Measurements from ENCODE around the gene XPNPEP2. TPM values are rescaled to one million over a fixed set of nuclear protein-coding genes. Genes with fewer than 3 reads are reported as not detected.
A peak's percentile ranks its signal among the peaks of the same experiment; 100 is the strongest.

Gene XPNPEP2
- total RNA-seq, 1 experiment from 2014 or later = not detected

DNA sequence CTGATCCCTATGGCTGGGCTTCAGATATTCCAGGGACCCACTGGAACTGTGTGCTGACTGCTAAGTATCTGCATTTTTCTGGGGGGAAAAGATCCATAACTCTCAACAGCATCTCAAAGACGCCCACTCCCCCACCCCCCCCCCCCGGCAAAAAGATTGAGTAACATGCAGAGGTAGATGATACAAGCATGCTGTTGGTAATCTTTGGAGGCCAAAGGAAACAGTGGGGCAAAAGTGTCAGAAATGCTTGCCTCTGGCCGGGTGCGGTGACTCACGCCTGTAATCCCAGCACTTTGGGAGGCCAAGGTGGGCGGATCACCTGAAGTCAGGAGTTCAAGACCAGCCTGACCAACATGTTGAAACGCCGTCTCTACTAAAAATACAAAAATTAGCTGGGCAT is 12.2 kb downstream of the XPNPEP2 start:
- Mint-ChIP-seq H3K36me3 (ENCODE audit: insufficient read depth, unreplicated experiment) (no peaks in the 10 kb centered on the region), H3K27ac (ENCODE audit: unreplicated experiment) (no peak overlapping the region), H3K4me3 (ENCODE audit: low read depth, unreplicated experiment) (no peak overlapping the region), H3K27me3 (ENCODE audit: unreplicated experiment) (peaks cover 34% of the 10 kb centered on the region), H3K9me3 (ENCODE audit: low read depth, unreplicated experiment) (no peaks in the 10 kb centered on the region), H3K4me1 (ENCODE audit: low read depth, unreplicated experiment) (no peaks in the 10 kb centered on the region)
- CTCF ChIA-PET = no interaction called here
- intact Hi-C loops (cut with micrococcal nuclease; ENCODE audit: unreplicated experiment) = no loop called here
- DNase-seq = no peak
- no TSS peak for BruUV-seq (replicated peaks)
- TF ChIP-seq, protein P1, sequence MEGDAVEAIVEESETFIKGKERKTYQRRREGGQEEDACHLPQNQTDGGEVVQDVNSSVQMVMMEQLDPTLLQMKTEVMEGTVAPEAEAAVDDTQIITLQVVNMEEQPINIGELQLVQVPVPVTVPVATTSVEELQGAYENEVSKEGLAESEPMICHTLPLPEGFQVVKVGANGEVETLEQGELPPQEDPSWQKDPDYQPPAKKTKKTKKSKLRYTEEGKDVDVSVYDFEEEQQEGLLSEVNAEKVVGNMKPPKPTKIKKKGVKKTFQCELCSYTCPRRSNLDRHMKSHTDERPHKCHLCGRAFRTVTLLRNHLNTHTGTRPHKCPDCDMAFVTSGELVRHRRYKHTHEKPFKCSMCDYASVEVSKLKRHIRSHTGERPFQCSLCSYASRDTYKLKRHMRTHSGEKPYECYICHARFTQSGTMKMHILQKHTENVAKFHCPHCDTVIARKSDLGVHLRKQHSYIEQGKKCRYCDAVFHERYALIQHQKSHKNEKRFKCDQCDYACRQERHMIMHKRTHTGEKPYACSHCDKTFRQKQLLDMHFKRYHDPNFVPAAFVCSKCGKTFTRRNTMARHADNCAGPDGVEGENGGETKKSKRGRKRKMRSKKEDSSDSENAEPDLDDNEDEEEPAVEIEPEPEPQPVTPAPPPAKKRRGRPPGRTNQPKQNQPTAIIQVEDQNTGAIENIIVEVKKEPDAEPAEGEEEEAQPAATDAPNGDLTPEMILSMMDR (IDR thresholded peaks at IDR 0.05; ENCODE audit: unreplicated experiment) = no peak

DNA sequence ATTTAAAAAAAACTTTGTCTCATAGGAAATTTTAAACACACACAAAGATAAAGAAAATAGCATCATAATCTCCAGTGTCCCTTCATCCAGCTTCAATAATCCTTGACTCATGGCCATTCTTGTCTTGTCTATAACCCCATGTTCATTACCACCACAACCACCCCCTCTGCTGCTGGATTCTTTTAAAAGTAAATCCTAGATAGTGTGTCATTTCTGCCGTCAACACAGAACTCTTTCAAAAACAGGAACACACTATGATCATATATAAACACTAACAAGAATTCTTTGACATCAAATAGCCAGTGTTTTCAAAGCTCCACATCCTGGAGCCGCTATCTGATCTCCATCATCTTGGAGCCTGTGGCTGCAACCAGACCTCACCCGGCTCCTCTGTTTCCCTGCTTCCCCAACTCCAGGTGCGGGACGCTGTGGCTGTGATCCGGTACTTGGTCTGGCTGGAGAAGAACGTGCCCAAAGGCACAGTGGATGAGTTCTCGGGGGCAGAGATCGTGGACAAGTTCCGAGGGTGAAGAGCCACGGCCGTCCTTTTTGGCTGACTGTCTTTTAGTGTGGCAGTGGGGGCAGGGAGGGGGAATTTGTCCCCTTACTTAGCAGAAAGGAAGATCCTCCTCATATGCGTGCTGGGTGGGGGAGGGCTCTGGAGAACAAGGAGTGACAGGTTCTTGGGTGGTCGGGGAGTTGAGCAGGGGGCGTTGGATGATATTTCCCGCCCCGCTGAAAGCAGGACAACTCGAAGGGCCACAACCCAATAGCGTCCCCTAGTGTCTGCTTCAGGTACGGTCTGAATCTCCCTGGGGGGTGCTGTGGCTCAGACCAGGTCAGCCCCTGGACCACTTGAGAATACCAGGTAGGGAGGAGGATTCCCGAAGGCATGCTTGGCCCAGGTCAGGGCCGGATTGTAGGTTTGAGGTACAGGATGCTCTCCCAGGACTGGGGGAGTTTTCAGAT is 15.6 kb downstream of the XPNPEP2 start:
- no TSS peak for BruUV-seq (replicated peaks)
- no peak for DNase-seq
- Mint-ChIP-seq H3K4me1 (ENCODE audit: low read depth, unreplicated experiment) (no peaks in the 10 kb centered on the region), H3K4me3 (ENCODE audit: low read depth, unreplicated experiment) (no peak overlapping the region), H3K9me3 (ENCODE audit: low read depth, unreplicated experiment) (no peaks in the 10 kb centered on the region), H3K27me3 (ENCODE audit: unreplicated experiment) (peaks cover 11% of the 10 kb centered on the region), H3K36me3 (ENCODE audit: insufficient read depth, unreplicated experiment) (no peaks in the 10 kb centered on the region), H3K27ac (ENCODE audit: unreplicated experiment) (no peak overlapping the region)
- CTCF ChIA-PET = interaction anchor here (0.6 to 0.7 kb wide), 2 partner anchors 18 to 65 kb away, joined by 3 read pairs; no protein-coding TSS in a partner anchor
- intact Hi-C loops (cut with micrococcal nuclease; ENCODE audit: unreplicated experiment) = no loop called here
- TF ChIP-seq, protein P1 (IDR thresholded peaks at IDR 0.05; ENCODE audit: unreplicated experiment) = no peak

DNA sequence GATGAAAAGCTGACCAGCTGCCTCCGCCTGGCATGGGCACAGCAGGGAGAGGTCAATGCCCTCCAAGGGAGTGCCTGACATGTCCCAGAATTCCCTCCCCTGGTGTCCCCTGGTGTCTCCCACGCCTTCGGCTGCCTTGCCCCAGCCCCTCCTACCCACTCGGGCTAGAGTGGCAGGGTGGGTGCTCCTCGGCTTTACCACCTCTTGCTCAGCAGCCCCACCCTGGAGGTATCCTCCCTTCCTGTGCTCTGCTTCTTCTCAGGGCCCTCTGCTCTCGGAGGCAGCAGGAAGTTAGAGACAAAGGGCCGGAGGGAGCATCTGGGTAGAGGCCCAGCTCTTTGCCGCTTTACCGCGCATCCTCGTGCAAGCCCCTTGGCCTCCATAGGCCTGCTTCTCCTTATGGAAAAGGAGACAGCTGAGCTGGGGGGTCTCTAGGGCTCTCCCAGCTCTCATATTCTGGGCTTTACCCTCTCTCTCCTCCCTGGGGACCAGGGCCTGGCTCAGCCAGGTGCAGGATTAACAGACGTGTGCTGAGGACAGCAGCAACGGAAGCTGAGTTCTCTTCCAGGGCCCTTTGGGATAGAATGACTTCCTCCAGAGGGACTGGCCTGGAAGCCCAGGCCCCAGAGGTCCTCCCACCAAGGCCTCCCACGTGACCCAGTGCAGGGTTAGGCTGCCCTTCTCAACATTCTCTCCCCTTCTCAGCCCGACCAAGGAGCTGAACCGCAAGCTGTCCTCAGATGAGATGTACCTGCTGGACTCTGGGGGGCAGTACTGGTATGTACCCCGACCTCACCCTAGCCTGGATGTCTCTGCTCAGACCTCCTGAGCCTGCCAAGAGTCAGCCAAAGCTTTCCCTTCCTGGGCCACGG is 17.2 kb downstream of the XPNPEP2 start:
- TF ChIP-seq, protein P1 (IDR thresholded peaks at IDR 0.05; ENCODE audit: unreplicated experiment) = no peak
- Mint-ChIP-seq H3K9me3 (ENCODE audit: low read depth, unreplicated experiment) (no peaks in the 10 kb centered on the region), H3K4me3 (ENCODE audit: low read depth, unreplicated experiment) (no peak overlapping the region), H3K4me1 (ENCODE audit: low read depth, unreplicated experiment) (no peaks in the 10 kb centered on the region), H3K27me3 (ENCODE audit: unreplicated experiment) (peaks cover 7% of the 10 kb centered on the region), H3K27ac (ENCODE audit: unreplicated experiment) (no peak overlapping the region), H3K36me3 (ENCODE audit: insufficient read depth, unreplicated experiment) (no peaks in the 10 kb centered on the region)
- intact Hi-C loops (cut with micrococcal nuclease; ENCODE audit: unreplicated experiment) = no loop called here
- CTCF ChIA-PET = no interaction called here
- DNase-seq = no peak
- no TSS peak for BruUV-seq (replicated peaks)

DNA sequence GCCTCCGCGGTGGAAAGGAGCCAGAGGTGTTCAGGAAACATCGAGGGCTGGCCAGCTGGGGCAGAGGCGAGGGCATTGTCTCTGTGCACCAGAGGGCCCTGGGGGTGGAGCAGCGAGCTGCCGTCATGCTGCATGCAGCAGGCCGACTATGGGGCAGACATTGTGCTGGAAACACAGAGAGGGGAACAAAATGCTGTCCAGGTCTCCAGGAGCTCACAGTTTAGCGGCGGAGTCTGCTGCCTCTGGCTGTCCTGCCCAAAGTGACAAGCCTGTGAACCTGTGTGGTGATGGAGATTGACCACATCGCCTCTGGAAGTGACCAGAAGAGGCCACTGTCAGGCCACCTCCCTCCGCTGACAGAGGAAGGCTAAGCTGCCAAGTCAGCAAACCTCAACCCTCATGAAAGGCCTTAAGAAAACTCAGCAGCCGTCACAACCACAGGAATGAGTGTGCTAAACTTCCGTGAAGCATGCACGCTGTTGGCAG is 20.8 kb downstream of the XPNPEP2 start:
- no peaks in the 10 kb centered on the region for H3K4me1 Mint-ChIP-seq (ENCODE audit: low read depth, unreplicated experiment)

More for the DNA sequence above, 20.8 kb downstream of the XPNPEP2 start:
- H3K36me3 Mint-ChIP-seq (ENCODE audit: insufficient read depth, unreplicated experiment) = no peaks in the 10 kb centered on the region
- CTCF ChIA-PET = no interaction called here
- BruUV-seq (replicated peaks) = no TSS peak
- TF ChIP-seq, protein P1 (IDR thresholded peaks at IDR 0.05; ENCODE audit: unreplicated experiment) = no peak
- intact Hi-C loops (cut with micrococcal nuclease; ENCODE audit: unreplicated experiment) = no loop called here
- peaks cover 4% of the 10 kb centered on the region for H3K27me3 Mint-ChIP-seq (ENCODE audit: unreplicated experiment)
- no peak overlapping the region for H3K27ac Mint-ChIP-seq (ENCODE audit: unreplicated experiment)
- peak; percentile 39 for DNase-seq
- no peaks in the 10 kb centered on the region for H3K9me3 Mint-ChIP-seq (ENCODE audit: low read depth, unreplicated experiment)
- no peak overlapping the region for H3K4me3 Mint-ChIP-seq (ENCODE audit: low read depth, unreplicated experiment)
